Muscle of leg (tissue), 11 donors: ENCODE results near the gene HMGB4. TPM values are rescaled to one million over a fixed set of nuclear protein-coding genes. Genes with fewer than 3 reads are reported as not detected.

Experiments used
- DNase-seq: peaks from one replicate; pipeline ENCODE4 v3.0.0; 2013
- H3K27ac ChIP-seq: one replicate; pipeline ENCODE4 v1.5.1; 2013; ENCODE audit warnings: mild to moderate bottlenecking, low read length, control low read depth
- H3K27me3 ChIP-seq: one replicate; pipeline ENCODE4 v1.6.1; 2013; ENCODE audit warnings: low read length; ENCODE audit not compliant: control insufficient read depth, insufficient read depth
- H3K36me3 ChIP-seq: one replicate; pipeline ENCODE4 v1.6.1; 2013; ENCODE audit warnings: low read length; ENCODE audit not compliant: control insufficient read depth, insufficient read depth
- H3K4me1 ChIP-seq: one replicate; pipeline ENCODE4 v1.6.1; 2013; ENCODE audit warnings: low read length; ENCODE audit not compliant: control insufficient read depth, insufficient read depth
- H3K4me3 ChIP-seq: one replicate; pipeline ENCODE4 v1.5.1; 2013; ENCODE audit warnings: low read length, control low read depth
- H3K9me3 ChIP-seq: replicated peaks from 2 replicates; pipeline ENCODE4 v1.6.1; 2013; ENCODE audit warnings: low read depth, low read length; ENCODE audit not compliant: control insufficient read depth
- WGBS: methylation state at CpG from one replicate; pipeline ENCODE4 v1.1.5; 2013; ENCODE audit warnings: missing lambda C conversion rate; ENCODE audit not compliant: insufficient coverage; 5-methylcytosine and 5-hydroxymethylcytosine counted together
- polyA plus RNA-seq, 8 donors: library from polyadenylated mRNA; unstranded; fragments of 120-200 nt; gene quantifications; one replicate each; pipeline versions ENCODE4 v1.2.1 to v1.2.3, GENCODE V29; 2013; ENCODE audit warnings: inconsistent platforms in 1 of 8, low replicate concordance in 1 of 8; ENCODE audit not compliant: insufficient read length in 8 of 8, insufficient read depth in 1 of 8
- total RNA-seq: library from RNA; stranded (reverse); fragments of 120-200 nt; gene quantifications from one replicate; pipeline ENCODE4 v1.2.4, GENCODE V29; 2013

Gene HMGB4
- total and polyA plus RNA-seq, 9 donors, result not detected

DNA sequence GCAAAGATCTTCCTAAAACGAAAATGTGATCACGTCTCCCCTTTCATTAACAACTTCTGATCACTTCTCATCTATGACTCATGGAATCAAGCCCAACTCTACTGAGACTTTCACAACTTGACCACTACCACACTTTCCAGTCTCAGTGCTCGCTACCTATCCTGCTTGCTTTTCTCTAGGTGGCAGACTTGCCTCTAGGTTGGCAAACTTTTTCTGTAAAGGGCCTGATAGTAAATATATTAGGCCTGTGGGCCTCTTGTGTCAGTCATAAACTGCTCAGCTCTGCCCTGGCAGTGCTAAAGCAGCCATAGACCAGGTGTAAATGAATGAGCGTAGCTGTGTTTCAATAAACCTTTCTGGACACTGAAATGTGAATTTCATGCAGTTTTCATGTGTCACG is 21.5 kb upstream of the HMGB4 start:
- Histone ChIP-seq H3K4me1 (no peaks in the 10 kb centered on the region), H3K36me3 (no peaks in the 10 kb centered on the region), H3K27me3 (peaks cover 4% of the 10 kb centered on the region), H3K9me3 (no peaks in the 10 kb centered on the region), H3K27ac (no peak overlapping the region), H3K4me3 (no peak overlapping the region)
- 89% methylated on average over 3 of the region's 5 CpGs for WGBS
- DNase-seq, result peak; percentile 1

DNA sequence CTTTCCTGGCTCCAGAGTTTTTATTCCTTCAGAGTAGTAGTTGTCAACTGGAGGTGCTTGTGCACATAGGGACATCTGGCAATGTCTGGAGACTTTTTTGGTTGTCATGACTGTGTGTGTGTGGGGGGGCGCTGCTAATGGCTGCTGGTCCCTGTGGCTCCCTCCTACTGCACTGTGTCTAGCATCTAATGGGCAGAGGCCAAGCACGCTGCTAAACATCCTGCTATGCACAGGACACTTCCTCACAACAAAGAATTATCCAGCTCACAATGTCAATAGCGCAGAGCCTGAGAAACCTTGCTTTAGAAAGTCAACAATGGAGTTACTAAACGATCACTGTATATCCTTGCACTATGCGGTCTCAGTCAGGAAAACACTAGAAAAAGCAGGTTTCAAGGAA is 19.7 kb upstream of the HMGB4 start:
- DNase-seq, result no peak
- Histone ChIP-seq H3K36me3 (no peaks in the 10 kb centered on the region), H3K9me3 (no peaks in the 10 kb centered on the region), H3K27me3 (peaks cover 4% of the 10 kb centered on the region), H3K4me1 (no peaks in the 10 kb centered on the region), H3K4me3 (no peak overlapping the region), H3K27ac (no peak overlapping the region)
- WGBS, result 77% methylated on average over 4 of the region's 5 CpGs

DNA sequence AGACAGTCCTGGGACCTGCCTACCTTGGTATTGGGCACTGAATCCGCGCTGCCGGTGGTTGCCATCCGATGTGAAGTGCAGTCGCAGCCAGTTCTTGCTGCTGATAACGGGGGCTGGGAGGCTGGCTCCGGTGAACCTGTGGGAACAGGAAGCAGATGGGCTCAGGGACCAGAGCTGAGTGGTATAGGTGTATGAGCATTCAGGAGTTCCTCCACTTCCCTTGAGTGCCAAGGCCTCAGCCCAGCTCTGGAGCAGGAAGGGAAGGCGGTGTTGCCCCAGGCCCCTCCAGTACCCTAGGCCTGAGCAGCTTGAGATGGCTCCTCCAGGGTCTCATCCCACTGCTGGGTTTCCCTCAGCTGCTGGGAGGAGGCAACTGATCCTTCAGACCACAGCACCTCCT is 17.0 kb upstream of the HMGB4 start:
- DNase-seq, result no peak
- WGBS, result 80% methylated on average over 8 of the region's 8 CpGs
- Histone ChIP-seq H3K4me1 (no peaks in the 10 kb centered on the region), H3K27ac (no peak overlapping the region), H3K4me3 (no peak overlapping the region), H3K27me3 (peaks cover 2% of the 10 kb centered on the region), H3K9me3 (no peaks in the 10 kb centered on the region), H3K36me3 (no peaks in the 10 kb centered on the region)

DNA sequence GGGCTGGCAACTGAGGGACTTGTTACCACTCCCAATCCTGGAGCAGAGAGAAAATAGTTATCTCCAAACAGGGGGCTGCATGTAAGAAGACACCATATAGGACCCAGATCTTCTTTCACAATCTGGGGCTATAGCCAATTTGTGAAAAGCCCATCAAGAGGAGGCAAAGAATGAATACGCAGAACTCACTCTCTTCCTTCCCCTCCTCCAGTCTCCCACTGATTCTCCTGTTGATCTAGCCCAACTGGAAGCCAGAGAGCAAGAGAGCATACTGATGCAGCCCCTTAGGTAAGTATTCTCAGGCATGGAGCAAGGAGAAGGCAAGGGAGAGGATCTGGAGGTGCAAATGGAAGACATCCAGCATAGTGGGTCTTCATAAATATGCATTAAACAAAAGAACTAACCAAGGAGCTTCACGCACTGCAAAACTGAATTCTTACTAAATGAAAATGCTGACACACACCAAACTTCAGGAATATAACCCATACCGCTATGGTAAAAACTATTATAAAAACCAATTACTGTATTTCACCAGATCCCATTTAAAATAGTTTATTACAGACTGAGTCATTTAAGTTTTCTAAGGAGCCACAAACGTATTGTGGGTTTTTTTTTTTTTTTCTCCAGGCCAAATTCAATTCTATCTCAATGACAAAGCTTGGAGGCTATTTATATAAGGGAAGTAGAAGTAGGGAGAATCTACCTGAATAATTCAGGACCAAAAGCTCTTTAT is 15.5 kb upstream of the HMGB4 start:
- H3K27me3 ChIP-seq, result peaks cover 2% of the 10 kb centered on the region
- H3K4me1 ChIP-seq, result no peaks in the 10 kb centered on the region
- H3K27ac ChIP-seq, result no peak overlapping the region
- H3K9me3 ChIP-seq, result no peaks in the 10 kb centered on the region
- no CpG with 5 or more reads among the region's 4 CpGs for WGBS
- H3K4me3 ChIP-seq, result no peak overlapping the region
- H3K36me3 ChIP-seq, result no peaks in the 10 kb centered on the region
- no peak for DNase-seq

DNA sequence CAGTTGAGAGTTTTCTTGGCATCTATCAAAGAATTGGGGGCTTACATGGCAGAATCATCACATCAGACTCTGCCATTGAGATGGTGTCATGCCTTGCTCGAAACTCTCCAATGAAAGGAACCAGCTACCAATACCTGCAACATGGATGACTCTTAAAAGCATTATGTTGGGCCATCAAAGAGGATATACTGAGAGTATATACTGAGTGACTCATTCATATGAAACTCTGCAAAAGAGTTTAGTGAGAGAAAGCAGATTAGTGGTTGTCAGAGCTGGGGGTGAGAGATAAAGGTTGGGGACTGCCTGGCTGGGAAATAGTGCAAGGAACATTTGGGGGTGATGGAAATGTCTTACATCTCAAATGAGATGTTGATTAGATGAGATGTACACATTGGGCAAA is 14.7 kb upstream of the HMGB4 start:
- no CpG with 5 or more reads among the region's 1 CpG for WGBS
- DNase-seq, result no peak
- H3K27me3 ChIP-seq, result no peaks in the 10 kb centered on the region

DNA sequence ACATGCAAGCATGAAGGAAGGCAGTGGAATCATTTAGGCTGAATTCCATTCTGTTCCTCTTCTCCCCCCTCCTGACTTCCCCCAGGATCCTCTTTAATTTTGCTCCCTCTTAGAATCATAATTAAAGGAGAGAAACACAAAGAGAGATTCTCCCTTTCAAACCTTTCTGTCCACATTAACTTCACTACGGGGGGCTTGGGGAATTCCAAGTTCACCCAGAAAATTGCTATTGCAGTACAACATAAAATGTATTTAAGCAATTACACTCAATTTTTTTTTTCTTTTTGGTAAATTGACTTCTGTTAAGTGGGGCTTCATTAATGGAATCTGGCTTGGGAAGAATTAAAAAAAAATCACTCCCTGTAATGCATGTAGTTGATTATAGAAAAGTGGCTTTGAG is 13.4 kb upstream of the HMGB4 start:
- WGBS, result no CpG with 5 or more reads among the region's 1 CpG
- no peak overlapping the region for H3K4me3 ChIP-seq
- no peak overlapping the region for H3K27ac ChIP-seq
- no peaks in the 10 kb centered on the region for H3K4me1 ChIP-seq
- DNase-seq, result no peak
- H3K27me3 ChIP-seq, result no peaks in the 10 kb centered on the region
- no peaks in the 10 kb centered on the region for H3K36me3 ChIP-seq
- H3K9me3 ChIP-seq, result no peaks in the 10 kb centered on the region

More for the DNA sequence above, 14.7 kb upstream of the HMGB4 start:
- H3K27ac ChIP-seq, result no peak overlapping the region
- no peak overlapping the region for H3K4me3 ChIP-seq
- no peaks in the 10 kb centered on the region for H3K9me3 ChIP-seq
- no peaks in the 10 kb centered on the region for H3K36me3 ChIP-seq
- H3K4me1 ChIP-seq, result no peaks in the 10 kb centered on the region

DNA sequence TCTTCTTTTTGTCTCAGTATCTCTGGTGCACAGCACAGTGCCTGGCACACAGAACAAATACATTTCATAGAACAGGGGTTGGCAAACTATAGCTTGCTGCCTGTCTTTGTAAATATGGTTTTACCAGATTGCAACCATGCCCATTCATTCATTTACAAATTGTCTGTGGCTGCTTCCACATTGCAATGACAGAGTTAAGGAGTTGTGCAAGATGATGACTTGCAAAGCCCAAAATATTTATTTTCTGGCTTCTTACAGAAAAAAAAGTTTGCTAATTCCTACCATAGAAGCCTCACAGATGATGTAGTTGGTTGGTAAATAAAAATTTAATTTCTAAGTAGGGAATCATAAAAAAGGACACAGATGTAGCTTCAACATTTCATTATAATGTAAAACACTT is 11.2 kb upstream of the HMGB4 start:
- no peaks in the 10 kb centered on the region for H3K9me3 ChIP-seq
- H3K4me3 ChIP-seq, result no peak overlapping the region
- H3K36me3 ChIP-seq, result no peaks in the 10 kb centered on the region
- H3K4me1 ChIP-seq, result no peaks in the 10 kb centered on the region
- no peak overlapping the region for H3K27ac ChIP-seq
- DNase-seq, result no peak
- no peaks in the 10 kb centered on the region for H3K27me3 ChIP-seq

DNA sequence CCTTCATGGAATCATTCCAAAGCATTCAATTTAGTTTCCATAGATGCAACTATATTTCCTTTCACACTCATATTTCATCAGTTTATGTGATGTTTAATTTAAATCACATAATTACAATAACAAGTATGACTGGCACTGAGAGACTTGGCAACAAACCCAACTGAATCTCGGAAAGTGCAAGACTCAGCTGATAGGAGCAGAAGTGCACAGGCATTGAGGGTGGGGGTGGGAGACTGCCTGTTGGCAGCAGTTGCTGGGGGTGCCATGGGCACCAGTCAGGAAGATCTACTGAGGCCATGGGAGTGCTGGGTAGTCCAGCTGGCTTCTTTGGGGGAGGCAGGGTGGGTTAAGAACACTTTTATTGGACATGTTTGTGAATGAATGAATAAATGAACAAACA is 10.4 kb upstream of the HMGB4 start:
- Histone ChIP-seq H3K9me3 (no peaks in the 10 kb centered on the region), H3K36me3 (no peaks in the 10 kb centered on the region), H3K4me3 (no peak overlapping the region), H3K4me1 (no peaks in the 10 kb centered on the region), H3K27me3 (no peaks in the 10 kb centered on the region), H3K27ac (no peak overlapping the region)
- 56% methylated on average over 1 of the region's 1 CpG for WGBS
- no peak for DNase-seq

DNA sequence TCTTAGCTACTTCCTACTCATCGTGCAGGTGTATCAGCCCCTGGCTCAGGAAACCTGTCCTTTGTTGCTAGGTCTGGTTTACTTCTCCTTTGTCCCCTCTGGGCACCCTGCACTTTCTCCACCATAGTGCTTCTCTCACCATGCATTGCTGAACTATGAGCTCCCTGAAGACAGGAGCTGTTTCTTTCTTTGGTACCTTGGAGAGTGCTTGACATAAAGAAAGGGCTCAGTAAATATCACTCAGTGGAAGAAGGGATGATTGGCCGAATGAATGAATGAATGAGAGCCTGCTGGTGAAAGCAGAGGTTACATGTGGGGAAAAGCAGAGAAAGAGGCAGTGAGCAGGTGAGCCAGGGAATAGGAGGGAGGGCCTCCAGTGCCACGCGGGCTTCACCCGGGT is 9.8 kb upstream of the HMGB4 start:
- H3K36me3 ChIP-seq, result no peaks in the 10 kb centered on the region

DNA sequence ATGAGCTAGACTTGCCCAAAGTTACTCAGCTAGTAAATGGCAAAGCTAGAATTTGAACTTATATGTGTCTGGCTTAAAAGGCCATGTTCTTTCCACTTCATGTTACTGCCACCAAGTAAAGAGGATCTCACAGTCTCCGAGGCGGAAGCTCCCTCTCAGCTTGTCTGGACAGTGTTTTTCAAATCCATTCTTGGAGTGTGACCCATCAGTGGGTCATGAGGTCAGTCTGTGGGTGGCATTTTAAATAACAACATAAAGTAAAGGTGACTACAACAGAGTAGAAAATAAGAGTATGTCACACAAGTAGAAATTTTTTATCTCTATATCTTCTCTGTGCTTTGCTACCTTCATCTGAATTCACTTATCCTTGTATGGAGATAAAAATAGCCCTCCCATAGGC is 3.2 kb upstream of the HMGB4 start:
- DNase-seq, result no peak
- Histone ChIP-seq H3K27me3 (peaks cover 18% of the 10 kb centered on the region), H3K4me1 (no peaks in the 10 kb centered on the region), H3K9me3 (no peaks in the 10 kb centered on the region), H3K4me3 (no peak overlapping the region), H3K36me3 (no peaks in the 10 kb centered on the region), H3K27ac (no peak overlapping the region)
- WGBS, result no CpG with 5 or more reads among the region's 2 CpGs

More for the DNA sequence above, 9.8 kb upstream of the HMGB4 start:
- Histone ChIP-seq H3K9me3 (no peaks in the 10 kb centered on the region), H3K27me3 (no peaks in the 10 kb centered on the region), H3K4me3 (no peak overlapping the region), H3K27ac (no peak overlapping the region), H3K4me1 (no peaks in the 10 kb centered on the region)
- 71% methylated on average over 2 of the region's 5 CpGs for WGBS
- no peak for DNase-seq
